GM19238 (cell line): ENCODE results near the gene STARD10.

Experiments used
- DNase-seq: peaks from one replicate; pipeline ENCODE4 v3.0.0; 2011; ENCODE audit warnings: low spot score; ENCODE audit not compliant: insufficient read length

The STARD10 gene

DNA sequence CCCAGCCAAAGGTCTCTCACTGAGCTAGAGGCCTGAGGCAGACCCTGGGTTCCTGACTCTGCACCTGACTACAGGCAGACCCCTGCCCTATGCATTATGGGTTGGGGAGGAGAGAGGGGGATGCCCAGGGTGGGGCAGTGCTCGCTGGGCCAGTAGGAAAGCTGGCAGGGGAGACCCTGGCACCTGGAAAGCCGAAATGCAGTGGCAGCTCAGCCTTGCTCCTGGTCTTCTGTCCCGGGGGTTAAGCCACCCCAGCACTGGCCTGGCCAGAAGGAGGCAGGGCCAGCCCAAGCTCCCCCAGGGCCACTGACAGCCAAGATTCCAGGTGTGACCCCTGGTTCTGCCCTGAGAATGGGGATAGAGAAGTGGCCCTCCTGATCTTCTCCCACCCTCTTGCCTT is 47.0 kb downstream of the STARD10 start:
- no peak for DNase-seq

GRCh38 chr11:72745925-72746550 is 47.8 kb downstream of the STARD10 start:
- DNase-seq = no peak

- DNase-seq = no peak
Observed at GRCh38 chr11:72745511-72745910, 48.3 kb downstream of the STARD10 start.

GRCh38 chr11:72744474-72744873 is 49.4 kb downstream of the STARD10 start:
- no peak for DNase-seq

GRCh38 chr11:72743321-72744221 is 50.3 kb downstream of the STARD10 start:
- DNase-seq = peak; percentile 56

- no peak for DNase-seq
Observed at GRCh38 chr11:72742513-72743320, 51.1 kb downstream of the STARD10 start.

DNA sequence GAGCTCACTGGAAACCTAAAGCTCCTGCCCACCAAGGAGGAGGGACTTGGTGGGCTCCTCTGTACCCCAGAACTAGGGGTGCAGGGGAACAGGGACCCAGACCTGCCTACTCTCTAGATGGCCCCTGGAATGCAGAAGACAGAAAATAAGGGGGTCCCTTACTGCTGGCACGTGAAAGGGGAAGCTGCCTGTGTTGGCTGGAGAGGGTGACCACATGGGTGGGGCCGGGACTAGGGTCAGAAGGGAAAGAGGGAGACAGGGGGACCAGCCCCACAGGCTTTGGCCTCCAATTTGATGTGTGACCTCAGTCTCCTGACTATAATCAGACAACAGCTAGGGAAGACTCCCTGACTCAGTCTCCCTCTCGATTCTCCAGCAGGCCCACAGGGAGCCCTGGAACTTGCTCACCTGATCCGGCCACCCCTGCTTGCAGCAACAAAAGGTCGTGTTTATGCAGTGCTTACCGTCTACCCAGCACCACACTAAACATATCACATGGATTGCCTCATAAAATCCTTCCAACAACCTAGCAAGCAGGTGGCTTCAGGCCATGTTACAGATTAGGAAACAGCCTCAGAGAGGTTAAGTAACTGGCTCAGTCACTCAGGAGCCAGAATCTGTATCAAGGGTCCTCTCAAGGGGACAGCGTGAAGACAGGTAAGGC is 51.9 kb downstream of the STARD10 start:
- DNase-seq = no peak

DNA sequence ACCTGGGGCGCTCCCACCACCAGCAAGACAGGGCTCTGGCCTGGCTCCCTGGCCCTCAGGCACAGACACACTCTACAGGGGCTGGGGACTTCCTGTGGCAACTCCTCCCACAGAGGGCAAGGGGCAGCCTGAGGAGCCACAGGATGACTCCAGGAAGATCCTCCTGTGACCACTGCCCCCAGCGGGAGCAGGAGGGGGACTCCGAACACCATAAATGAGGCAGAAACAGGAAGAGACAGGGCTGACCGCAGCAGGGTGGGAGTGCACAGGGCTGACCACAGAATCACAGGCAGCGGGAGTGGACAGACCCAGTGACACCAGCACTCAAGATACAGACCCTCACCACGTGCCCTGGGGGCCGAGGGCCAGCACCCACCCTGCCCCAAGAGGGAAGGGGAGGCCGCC is 52.4 kb downstream of the STARD10 start:
- DNase-seq = no peak

- DNase-seq = no peak
Observed at GRCh38 chr11:72740562-72741428, 53.1 kb downstream of the STARD10 start.

- no peak for DNase-seq
Observed at GRCh38 chr11:72740060-72740424, 53.8 kb downstream of the STARD10 start.

GRCh38 chr11:72739240-72740059 is 54.4 kb downstream of the STARD10 start:
- no peak for DNase-seq

DNA sequence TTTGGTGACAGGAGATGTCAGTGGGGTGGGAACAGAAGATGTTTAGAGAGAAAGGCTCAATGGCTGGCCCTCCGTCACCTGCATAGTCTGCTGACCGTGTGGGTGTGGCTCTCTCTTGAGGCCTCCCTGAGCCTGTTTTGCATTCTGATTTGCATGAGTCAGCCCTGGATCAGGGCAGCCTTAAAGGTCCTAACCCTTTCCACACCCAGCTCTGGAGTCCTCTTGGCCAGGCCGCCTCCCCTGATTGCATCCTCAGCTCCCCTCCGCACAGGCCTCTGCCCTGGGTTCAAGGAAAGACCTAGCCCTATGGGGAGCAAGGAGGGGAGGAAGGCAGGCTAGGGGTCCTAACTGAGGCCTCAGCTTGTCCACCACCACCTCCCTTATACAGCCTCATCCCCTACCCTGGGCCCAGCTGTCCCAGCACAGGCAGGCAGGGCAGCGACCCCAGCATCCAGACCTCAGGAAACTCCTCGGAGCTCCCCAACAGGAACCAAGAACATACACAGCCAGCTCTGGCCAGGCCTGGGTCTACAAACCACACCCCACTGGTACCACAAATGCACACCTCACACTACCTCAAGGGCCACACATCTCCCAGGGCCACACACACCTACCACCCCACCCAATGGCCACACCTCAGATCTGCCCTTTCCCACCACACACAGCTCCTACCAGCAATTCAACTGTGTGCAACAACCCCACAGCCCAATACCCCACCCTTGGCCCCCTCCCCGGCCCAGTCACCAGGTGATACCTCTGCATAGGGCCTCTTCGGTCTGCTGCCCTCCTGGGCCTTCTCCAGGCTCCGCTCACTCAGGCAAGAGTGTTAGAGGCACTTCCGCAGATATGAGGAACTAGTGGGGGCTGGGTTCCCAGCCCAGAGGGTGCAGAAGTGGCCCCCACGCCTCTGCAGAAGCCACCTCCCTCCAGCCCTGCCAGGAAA is 55.4 kb downstream of the STARD10 start:
- DNase-seq = peak; percentile 73

- no peak for DNase-seq
Observed at GRCh38 chr11:72737336-72737735, 56.5 kb downstream of the STARD10 start.

DNA sequence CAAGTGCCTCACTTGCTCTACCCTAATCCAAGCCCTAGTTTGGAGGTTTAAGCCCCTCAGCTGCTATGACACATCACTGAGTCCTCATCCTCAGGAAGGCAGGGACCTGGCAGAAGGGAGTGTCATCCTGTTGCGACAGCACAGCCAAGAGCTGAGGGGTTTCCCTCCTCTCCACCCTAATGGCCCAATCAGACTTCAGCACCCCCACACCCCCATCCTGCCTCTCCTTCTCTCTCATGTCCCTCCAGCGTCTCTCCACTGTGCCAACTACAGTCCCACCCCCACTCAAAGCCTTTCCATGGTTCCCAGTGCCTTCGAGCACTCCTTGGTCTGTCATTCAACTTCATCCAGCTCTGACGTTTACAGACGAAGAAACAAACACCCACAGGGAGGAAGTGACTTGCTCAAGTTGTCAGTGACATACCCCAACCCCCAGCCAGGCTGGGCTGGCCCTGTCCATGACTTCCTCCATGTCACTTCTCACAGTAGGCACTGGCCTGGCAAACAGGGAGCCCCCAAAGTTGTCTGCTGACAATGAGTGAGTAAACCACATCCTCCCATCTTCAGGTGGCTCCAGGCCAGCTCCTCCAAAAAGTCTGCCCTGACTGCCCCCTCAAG is 57.3 kb downstream of the STARD10 start:
- no peak for DNase-seq

DNA sequence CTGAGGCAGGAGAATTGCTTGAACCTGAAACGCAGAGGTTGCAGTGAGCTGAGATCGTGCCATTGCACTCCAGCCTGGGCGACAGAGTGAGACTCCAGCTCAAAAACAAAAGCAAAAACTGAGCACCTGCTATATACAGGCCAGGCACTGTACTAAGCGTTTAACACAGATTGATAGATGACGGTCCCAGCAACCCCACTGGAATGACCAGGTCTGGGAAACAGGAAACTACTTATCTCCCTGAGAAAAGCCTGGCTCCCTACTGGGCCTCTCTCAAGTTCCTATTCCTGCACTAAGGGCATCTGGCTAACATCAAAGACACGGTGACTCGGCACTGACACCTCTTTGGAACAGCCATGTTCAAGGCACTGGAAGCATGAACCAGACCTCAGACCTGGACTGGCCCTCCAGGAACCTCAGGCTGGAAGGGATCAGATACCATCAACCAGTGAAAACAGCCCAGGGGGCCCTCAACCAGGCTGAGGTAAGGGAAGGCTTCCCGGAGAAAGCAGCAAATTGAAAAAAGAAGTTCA is 58.3 kb downstream of the STARD10 start:
- DNase-seq = no peak

DNA sequence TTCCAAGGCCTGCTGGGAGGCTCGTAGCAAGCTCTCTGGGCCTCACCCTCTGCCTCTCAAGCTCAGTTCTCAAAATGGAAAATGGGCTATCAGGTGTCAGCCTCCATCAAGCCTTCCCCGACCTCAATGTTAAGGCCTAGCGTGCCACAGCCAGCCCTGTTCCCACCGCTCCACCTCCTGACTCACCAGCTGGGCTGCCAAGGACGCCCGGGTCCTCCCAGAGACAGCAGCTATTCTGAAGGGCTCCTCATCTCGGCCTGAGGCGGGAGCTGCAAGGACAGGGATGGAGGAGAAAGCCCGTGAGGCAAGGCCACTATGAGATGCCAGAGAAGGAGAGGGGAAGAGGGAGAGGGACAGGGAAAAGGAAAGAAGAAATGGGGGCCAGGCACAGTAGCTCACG is 61.5 kb downstream of the STARD10 start:
- DNase-seq = no peak

DNA sequence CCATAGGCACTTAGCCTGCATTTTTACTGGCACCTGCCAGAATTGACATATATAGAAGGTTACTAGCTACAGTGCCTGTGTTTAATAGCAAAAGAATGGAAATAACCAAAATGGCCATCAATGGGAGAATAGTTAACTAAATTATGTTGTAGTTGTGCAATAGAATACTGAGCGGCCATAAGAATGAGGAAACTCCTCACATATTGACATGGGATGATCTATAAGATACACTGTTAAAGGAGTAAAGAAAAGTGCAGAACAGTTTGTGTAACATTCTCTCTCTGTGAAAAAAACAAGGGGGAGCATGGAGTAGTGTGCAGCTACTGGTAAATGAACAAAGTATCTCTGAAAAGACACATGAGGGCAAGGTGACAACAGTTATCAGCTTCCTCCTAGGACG is 63.1 kb downstream of the STARD10 start:
- no peak for DNase-seq

DNA sequence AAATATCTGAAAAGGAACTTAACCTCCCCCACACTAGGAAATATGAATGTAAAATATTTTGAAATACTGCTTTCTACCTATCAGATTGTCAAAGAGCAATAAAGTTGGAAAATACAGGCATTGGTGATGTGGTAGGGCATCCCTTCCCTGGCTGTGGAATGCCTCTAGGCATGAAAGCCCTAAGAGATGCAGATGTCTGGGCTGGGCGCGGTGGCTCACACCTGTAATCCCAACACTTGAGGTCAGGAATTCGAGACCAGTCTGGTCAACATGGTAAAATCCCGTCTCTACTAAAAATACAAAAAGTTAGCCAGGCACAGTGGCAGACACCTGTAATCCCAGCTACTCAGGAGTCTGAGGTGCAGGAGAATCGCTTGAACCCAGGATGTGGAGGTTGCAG is 63.6 kb downstream of the STARD10 start:
- no peak for DNase-seq
